ENCODE results near the gene CLBA1. TPM values are rescaled to one million over a fixed set of nuclear protein-coding genes. Genes with fewer than 3 reads are reported as not detected.

CLBA1 gene
- total and polyA plus RNA-seq, 4 donors, result 12.3 to 22.3 (median 13.8) TPM

DNA sequence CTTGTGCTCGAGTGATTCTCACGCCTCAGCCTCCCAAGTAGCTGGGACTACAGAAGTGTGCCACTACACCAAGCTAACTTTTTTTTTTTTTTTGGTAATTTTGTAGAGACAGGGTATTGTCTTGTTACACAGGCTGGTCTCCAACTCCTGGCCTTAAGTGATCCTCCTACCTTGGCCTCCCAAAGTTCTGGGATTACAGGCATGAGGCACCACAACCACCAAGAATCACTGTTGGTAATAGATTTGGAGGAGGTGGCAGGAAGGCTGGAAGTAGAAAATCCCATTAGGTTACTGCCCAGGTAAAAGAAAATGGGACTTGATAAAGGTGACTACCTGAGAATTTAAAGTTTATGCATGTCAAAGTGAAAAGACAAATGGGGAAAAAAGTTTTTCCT lies 36.7 kb downstream of the CLBA1 start:
- Histone ChIP-seq H3K27ac (ENCODE audit: low read depth in 1 of 2, low read length in 1 of 2) (no peak overlapping the region), H3K4me1 (ENCODE audit: control insufficient read depth in 5 of 5, insufficient read depth in 5 of 5, low read length in 5 of 5) (peaks cover 0 to 28% (median 8%) of the 10 kb centered on the region in 5 donors), H3K9ac (ENCODE audit: insufficient read depth in 1 of 2, low read length in 2 of 2) (peak overlapping the region in 1 of 2 donors; percentile 82), H3K4me3 (no peak overlapping the region), H3K36me3 (ENCODE audit: control insufficient read depth in 4 of 4, insufficient read depth in 4 of 4, low read length in 4 of 4) (no peaks in the 10 kb centered on the region), H3K27me3 (ENCODE audit: control insufficient read depth in 3 of 3, insufficient read depth in 3 of 3, low read length in 2 of 3) (no peaks in the 10 kb centered on the region), H3K9me3 (ENCODE audit: control insufficient read depth in 4 of 4, insufficient read depth in 3 of 4, low read length in 3 of 4) (no peaks in the 10 kb centered on the region)
- DNase-seq (no peak), ATAC-seq (ENCODE audit: insufficient read depth, low FRiP score) (no peak)
- 66 to 89% methylated on average over 2 of the region's 2 CpGs for WGBS, 2 donors
- TF ChIP-seq, protein P1, sequence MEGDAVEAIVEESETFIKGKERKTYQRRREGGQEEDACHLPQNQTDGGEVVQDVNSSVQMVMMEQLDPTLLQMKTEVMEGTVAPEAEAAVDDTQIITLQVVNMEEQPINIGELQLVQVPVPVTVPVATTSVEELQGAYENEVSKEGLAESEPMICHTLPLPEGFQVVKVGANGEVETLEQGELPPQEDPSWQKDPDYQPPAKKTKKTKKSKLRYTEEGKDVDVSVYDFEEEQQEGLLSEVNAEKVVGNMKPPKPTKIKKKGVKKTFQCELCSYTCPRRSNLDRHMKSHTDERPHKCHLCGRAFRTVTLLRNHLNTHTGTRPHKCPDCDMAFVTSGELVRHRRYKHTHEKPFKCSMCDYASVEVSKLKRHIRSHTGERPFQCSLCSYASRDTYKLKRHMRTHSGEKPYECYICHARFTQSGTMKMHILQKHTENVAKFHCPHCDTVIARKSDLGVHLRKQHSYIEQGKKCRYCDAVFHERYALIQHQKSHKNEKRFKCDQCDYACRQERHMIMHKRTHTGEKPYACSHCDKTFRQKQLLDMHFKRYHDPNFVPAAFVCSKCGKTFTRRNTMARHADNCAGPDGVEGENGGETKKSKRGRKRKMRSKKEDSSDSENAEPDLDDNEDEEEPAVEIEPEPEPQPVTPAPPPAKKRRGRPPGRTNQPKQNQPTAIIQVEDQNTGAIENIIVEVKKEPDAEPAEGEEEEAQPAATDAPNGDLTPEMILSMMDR (IDR thresholded peaks at IDR 0.05; ENCODE audit: control extremely low read depth, extremely low read depth), result no peak

DNA sequence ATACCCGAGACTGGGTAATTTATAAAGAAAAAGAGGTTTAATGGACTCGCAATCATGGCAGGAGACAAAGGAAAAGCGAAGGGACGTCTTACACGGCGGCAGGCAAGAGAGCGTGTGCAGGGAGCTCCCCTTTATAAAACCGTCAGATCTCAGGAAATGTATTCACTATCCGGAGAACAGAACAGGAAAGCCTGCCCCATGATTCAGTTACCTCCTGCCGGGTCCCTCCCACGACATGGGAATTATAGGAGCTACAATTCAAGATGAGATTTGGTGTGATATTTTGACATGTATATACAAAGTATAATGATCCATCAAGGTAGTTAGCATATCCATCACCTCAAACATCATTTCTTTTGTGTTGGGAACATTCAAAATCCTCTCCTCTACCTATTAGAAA lies 37.6 kb downstream of the CLBA1 start:
- Histone ChIP-seq H3K9ac (ENCODE audit: insufficient read depth in 1 of 2, low read length in 2 of 2) (no peak overlapping the region), H3K9me3 (ENCODE audit: control insufficient read depth in 4 of 4, insufficient read depth in 3 of 4, low read length in 3 of 4) (no peaks in the 10 kb centered on the region), H3K27ac (ENCODE audit: low read depth in 1 of 2, low read length in 1 of 2) (no peak overlapping the region), H3K36me3 (ENCODE audit: control insufficient read depth in 4 of 4, insufficient read depth in 4 of 4, low read length in 4 of 4) (no peaks in the 10 kb centered on the region), H3K4me1 (ENCODE audit: control insufficient read depth in 5 of 5, insufficient read depth in 5 of 5, low read length in 5 of 5) (peaks cover 0 to 28% (median 8%) of the 10 kb centered on the region in 5 donors), H3K27me3 (ENCODE audit: control insufficient read depth in 3 of 3, insufficient read depth in 3 of 3, low read length in 2 of 3) (no peaks in the 10 kb centered on the region), H3K4me3 (no peak overlapping the region)
- WGBS, 2 donors, result 58 to 73% methylated on average over 11 of the region's 11 CpGs
- ATAC-seq (ENCODE audit: insufficient read depth, low FRiP score) (no peak), DNase-seq (no peak)
- TF ChIP-seq, protein P1 (IDR thresholded peaks at IDR 0.05; ENCODE audit: control extremely low read depth, extremely low read depth), result no peak

DNA sequence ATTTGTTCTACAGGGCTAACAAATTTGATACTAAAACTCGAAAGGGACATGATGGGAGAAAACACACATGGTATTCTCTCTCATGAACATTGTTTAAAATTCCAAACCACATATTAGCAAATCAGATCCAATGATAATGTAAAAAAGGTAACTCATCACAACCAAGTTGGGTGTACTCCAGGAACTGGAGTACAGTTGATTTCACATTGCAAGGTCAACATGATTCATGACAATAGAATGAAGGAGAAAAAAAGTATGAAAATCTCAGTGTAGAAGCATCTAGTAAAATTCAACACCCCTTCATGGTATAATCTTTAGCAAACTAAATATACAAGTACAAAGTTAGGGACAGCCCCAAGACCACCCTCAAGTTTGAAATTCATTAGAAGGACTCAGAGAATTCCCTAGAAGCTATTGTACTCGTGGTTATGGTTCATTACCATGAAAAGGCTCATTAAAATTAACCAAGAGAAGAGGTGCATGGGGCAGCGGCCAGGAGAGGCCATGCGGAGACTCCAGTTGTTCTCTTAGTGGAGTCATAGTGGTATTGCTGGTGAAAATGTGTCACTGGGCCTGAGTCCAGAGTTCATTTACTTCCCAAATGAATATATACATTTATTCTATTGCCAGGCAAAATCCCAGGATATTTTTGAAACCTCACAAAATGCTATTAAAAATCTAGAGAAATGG lies 38.3 kb downstream of the CLBA1 start:
- H3K4me1 ChIP-seq (ENCODE audit: control insufficient read depth in 5 of 5, insufficient read depth in 5 of 5, low read length in 5 of 5), result peaks cover 0 to 22% (median 8%) of the 10 kb centered on the region in 5 donors
- no peak overlapping the region for H3K4me3 ChIP-seq
- peak overlapping the region in 1 of 2 donors; percentile 45 for H3K27ac ChIP-seq (ENCODE audit: low read depth in 1 of 2, low read length in 1 of 2)
- no peaks in the 10 kb centered on the region for H3K36me3 ChIP-seq (ENCODE audit: control insufficient read depth in 4 of 4, insufficient read depth in 4 of 4, low read length in 4 of 4)
- WGBS, 2 donors, result 79 to 87% methylated on average over 4 of the region's 4 CpGs
- no peak overlapping the region for H3K9ac ChIP-seq (ENCODE audit: insufficient read depth in 1 of 2, low read length in 2 of 2)
- ATAC-seq (ENCODE audit: insufficient read depth, low FRiP score) (no peak), DNase-seq (no peak)
- peaks cover 0 to 2% (median 0%) of the 10 kb centered on the region in 3 donors for H3K27me3 ChIP-seq (ENCODE audit: control insufficient read depth in 3 of 3, insufficient read depth in 3 of 3, low read length in 2 of 3)
- TF ChIP-seq, protein P1 (IDR thresholded peaks at IDR 0.05; ENCODE audit: control extremely low read depth, extremely low read depth), result no peak
- H3K9me3 ChIP-seq (ENCODE audit: control insufficient read depth in 4 of 4, insufficient read depth in 3 of 4, low read length in 3 of 4), result no peaks in the 10 kb centered on the region
